HG03342 (cell line): ENCODE measurements around the gene SLC16A5.
"Not testable (repeated sequence)": the region's sequence is repeated elsewhere in the genome, so short reads cannot be mapped to it uniquely, and the experiment has no call there.

Experiments
- ATAC-seq: cut with Tn5 transposase; IDR thresholded peaks from one replicate; pipeline ENCODE4 v1.9.1; 2021; ENCODE audit warnings: mild to moderate bottlenecking, moderate library complexity; ENCODE audit not compliant: unreplicated experiment

SLC16A5 gene, protein sequence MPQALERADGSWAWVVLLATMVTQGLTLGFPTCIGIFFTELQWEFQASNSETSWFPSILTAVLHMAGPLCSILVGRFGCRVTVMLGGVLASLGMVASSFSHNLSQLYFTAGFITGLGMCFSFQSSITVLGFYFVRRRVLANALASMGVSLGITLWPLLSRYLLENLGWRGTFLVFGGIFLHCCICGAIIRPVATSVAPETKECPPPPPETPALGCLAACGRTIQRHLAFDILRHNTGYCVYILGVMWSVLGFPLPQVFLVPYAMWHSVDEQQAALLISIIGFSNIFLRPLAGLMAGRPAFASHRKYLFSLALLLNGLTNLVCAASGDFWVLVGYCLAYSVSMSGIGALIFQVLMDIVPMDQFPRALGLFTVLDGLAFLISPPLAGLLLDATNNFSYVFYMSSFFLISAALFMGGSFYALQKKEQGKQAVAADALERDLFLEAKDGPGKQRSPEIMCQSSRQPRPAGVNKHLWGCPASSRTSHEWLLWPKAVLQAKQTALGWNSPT

DNA sequence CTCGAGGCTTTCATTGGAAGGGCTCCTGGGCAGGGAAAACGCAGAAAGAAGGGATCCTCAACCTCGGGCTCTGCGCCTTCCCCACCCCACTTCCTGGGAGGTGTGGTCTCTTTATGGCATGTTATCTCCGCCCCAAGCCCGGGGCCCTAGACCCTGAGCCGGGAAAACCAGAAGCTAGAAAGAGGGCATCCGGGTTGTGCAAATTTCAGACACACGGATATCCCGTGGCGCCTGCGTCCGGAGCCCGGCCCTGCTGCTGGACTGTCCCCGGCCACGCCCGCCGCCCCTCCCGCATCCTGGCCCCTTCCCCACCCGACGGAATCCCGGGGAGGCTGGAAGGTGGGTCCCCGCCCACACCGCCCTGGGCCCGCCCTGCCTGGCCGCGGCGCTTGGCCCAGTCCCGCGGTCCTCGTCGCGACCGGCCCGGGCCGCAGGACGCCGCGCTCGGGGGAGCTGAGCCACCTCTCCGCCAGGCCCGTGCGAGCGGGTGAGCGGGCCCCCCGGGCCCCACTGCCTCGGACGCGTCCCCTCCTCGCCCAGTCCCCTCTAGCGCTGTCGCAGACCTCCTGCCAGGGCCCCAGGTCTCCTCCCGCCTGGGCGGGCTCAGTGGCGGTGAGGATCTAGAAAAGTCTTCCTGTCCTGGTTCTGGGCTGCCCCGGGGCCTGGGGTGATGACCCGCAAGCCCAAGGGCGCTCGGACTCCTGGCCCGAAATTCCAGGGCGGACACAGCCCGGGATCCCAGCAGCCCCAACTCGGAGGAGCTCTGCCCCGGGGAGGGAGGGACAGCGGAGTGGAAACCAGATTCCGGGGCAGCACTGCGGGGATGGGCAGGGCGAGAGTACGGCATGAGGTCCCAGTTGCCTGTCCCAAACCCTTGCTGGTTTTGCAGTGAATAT is at the start of gene SLC16A5:
Gene SLC16A5, plus strand, starts transcription at position 397 of the 896 bp plus-strand sequence. CDS start 5,683 bp downstream, outside the sequence.
- ATAC-seq: peak; percentile 59

DNA sequence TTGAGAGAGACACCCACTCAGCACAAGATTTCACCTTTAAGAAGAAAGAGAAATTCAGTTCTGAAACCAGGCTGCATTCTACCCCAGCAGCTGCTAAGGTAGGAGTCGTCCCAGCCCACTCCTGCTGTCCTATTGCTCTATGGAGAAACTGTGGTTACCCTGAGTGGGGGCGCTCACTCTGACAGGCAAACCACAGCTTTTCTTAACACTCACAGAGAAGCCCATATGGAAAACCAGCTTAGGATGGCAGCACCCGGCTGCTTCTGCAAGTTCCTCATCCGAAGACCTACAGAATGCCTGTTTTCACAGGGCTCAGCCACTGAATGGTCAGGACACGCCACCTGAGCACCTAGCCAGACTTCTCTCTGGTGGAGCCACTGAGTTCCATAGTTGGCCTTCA is 48.5 kb upstream of the SLC16A5 start:
- no peak for ATAC-seq

- ATAC-seq: no peak
These were observed 46.0 kb upstream of the SLC16A5 start for GRCh38 chr17:75041656-75042280.

- ATAC-seq: not testable (repeated sequence)
These were observed 44.0 kb upstream of the SLC16A5 start for GRCh38 chr17:75043789-75044188.

DNA sequence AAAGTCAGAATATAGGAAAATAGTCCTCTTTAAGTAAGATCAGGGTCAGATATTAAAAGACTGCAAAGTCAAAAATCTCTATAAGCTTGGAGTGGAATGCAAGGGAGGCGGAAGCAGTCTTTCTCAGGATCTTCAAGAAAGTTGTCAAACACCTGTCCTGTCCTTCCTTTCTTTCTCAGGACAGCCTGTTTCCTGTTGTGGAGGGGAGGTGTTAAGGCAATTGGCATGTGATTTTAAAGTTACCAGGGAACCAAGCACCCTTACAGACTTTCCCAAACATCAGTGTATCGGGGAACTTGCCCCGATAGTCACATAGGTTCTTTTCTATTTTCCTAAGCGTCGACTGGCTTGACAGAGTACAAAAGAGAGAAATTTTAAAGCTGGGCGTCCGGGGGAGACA is 43.0 kb upstream of the SLC16A5 start:
- ATAC-seq: no peak

- ATAC-seq: not testable (repeated sequence)
These were observed 41.8 kb upstream of the SLC16A5 start for GRCh38 chr17:75045946-75046406.

- ATAC-seq: peak; percentile 93
These were observed 41.1 kb upstream of the SLC16A5 start, which contains the start of the genes ATP5PD and KCTD2 for GRCh38 chr17:75046407-75047289. Gene ATP5PD (minus strand): TSS chr17:75046969. CDS start chr17:75042650, 4,319 bp downstream. Gene KCTD2 (plus strand): TSS chr17:75047225. CDS start chr17:75047251, 26 bp downstream.

DNA sequence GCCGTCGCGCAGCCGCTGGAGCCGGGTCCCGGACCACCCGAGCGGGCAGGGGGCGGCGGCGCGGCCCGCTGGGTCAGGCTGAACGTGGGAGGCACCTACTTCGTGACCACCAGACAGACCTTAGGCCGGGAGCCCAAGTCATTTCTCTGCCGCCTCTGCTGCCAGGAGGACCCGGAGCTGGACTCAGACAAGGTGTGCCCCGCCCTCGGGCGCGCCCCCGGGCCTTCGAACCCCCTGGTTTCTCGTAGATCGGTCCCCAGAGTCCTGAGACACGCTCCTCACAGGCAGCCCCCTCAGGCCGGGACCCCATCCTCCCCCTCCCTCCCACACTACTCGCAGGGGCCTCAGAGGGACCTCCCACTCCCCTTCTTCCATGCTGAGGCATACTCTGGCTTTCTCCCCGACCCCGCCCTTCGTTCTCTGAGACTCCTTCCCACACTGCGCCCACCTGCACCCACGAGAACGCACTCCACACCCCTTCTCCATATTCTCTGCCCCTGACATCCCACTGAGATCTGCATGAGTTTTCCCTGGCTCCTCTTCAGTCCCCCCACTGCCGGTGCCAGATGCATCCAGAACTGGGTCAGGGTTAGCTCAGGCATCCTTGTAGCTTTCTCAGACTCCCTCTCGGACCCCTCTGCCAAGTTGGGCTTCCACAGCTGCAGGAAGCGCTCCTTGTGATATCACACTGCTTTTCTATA is 40.2 kb upstream of the SLC16A5 start:
- ATAC-seq: peak; percentile 12

- ATAC-seq: no peak
These were observed 39.4 kb upstream of the SLC16A5 start for GRCh38 chr17:75048249-75048878.

GRCh38 chr17:75049057-75049456 is 38.7 kb upstream of the SLC16A5 start:
- no peak for ATAC-seq

DNA sequence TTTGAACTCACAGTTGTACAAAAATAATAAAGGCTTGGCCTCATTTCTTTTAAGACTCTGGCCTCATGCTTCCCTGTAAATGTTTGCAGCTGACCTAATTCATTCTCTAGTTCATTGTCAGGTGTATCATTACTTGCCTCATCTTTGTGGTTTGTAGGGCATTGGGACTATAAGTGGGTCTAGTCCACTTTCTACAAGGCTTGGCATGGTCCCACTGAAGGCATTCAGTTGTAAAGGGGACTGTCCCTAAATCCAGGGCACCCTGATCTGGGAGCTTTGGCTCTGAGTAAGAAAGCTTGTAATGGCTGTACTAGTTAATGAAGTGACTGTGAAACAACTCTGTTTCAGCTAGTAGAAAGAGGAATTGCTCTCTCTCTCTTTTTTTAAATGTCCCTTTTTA is 38.0 kb upstream of the SLC16A5 start:
- ATAC-seq: no peak

GRCh38 chr17:75051941-75052340 is 35.8 kb upstream of the SLC16A5 start:
- ATAC-seq: no peak

- no peak for ATAC-seq
These were observed 28.1 kb upstream of the SLC16A5 start for GRCh38 chr17:75059369-75060345.

- no peak for ATAC-seq
These were observed 27.2 kb upstream of the SLC16A5 start for GRCh38 chr17:75060434-75061054.

GRCh38 chr17:75061055-75061438 is 26.7 kb upstream of the SLC16A5 start:
- ATAC-seq: no peak

DNA sequence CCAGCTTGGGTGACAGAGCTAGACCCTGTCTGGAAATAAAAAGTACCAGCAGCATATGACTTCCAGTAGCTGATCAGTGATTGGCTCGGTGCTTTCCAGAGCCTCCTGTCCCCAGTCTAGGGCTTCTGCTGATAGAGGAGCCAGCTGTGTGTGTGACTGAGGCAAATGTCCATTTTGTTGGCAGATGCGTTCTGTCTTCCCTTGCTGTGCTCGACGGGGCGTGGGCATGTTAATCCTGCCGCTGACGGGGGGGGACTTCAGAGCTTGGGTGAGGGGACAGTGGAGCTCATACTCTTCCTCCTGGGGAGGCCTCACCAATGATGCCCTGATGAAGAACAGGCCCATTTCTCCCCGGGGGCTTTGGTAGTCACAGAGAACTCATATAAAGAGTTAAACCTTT is 26.1 kb upstream of the SLC16A5 start:
- no peak for ATAC-seq

- ATAC-seq: no peak
These were observed 24.6 kb upstream of the SLC16A5 start for GRCh38 chr17:75063201-75063600.
